Measurements from ENCODE around the gene PNPO. TPM values are rescaled to one million over a fixed set of nuclear protein-coding genes. Genes with fewer than 3 reads are reported as not detected.
A peak's percentile ranks its signal among the peaks of the same experiment; 100 is the strongest.

PNPO gene
- total and polyA plus RNA-seq, 2 of the 13 experiments (the other 11 are each of a cell fraction or from before 2014, with no cell fraction given), result 47.9 to 63.3 TPM

DNA sequence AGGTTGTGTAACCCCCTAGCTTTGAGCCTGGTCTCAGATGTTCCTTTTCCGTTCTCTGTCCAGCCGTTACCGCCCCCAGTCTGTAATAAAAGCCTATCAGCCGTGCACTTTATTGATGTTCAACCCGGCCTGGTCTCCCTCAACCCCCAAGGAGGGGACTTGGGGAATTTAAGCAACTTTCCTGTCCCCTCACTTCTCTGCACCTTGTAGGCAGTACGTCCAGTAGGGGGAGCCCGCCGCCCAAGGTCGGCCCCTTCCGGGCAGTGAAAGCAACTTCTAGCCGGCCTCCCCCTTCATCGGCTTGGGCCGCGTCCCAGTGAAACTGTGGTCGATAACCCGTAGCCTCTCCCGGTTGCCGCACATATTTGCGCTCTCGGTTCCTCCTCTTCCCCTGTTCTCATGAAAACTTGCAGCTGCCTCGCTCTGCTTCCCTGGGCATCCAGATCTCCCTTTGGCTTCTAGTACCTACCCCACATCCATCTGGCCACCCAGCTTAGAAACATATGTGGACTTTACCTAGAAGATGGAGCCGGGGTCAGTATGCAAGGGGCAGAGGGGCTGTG lies 7.9 kb downstream of the PNPO start (continued):
- TF ChIP-seq SP1 (IDR thresholded peaks at IDR 0.05), result no peak
- no peak; the same call in none of the 2 replicates for TF ChIP-seq SP1 (CRISPR knock-in tag; IDR thresholded peaks at IDR 0.05)
- TF ChIP-seq SRSF9 (IDR thresholded peaks at IDR 0.05; ENCODE audit: borderline replicate concordance, insufficient read depth, low read depth, low read length, poor library complexity, severe bottlenecking), result no peak
- TF ChIP-seq ZNF432 (CRISPR knock-in tag; IDR thresholded peaks at IDR 0.05; ENCODE audit: borderline replicate concordance), result no peak
- no peak for TF ChIP-seq MTF1 (CRISPR knock-in tag; IDR thresholded peaks at IDR 0.05)
- no peak for TF ChIP-seq HOXD1 (CRISPR knock-in tag; IDR thresholded peaks at IDR 0.05)
- TF ChIP-seq, protein P1, sequence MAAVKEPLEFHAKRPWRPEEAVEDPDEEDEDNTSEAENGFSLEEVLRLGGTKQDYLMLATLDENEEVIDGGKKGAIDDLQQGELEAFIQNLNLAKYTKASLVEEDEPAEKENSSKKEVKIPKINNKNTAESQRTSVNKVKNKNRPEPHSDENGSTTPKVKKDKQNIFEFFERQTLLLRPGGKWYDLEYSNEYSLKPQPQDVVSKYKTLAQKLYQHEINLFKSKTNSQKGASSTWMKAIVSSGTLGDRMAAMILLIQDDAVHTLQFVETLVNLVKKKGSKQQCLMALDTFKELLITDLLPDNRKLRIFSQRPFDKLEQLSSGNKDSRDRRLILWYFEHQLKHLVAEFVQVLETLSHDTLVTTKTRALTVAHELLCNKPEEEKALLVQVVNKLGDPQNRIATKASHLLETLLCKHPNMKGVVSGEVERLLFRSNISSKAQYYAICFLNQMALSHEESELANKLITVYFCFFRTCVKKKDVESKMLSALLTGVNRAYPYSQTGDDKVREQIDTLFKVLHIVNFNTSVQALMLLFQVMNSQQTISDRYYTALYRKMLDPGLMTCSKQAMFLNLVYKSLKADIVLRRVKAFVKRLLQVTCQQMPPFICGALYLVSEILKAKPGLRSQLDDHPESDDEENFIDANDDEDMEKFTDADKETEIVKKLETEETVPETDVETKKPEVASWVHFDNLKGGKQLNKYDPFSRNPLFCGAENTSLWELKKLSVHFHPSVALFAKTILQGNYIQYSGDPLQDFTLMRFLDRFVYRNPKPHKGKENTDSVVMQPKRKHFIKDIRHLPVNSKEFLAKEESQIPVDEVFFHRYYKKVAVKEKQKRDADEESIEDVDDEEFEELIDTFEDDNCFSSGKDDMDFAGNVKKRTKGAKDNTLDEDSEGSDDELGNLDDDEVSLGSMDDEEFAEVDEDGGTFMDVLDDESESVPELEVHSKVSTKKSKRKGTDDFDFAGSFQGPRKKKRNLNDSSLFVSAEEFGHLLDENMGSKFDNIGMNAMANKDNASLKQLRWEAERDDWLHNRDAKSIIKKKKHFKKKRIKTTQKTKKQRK (IDR thresholded peaks at IDR 0.05; ENCODE audit: low read length), result no peak
- TF ChIP-seq, protein P2, sequence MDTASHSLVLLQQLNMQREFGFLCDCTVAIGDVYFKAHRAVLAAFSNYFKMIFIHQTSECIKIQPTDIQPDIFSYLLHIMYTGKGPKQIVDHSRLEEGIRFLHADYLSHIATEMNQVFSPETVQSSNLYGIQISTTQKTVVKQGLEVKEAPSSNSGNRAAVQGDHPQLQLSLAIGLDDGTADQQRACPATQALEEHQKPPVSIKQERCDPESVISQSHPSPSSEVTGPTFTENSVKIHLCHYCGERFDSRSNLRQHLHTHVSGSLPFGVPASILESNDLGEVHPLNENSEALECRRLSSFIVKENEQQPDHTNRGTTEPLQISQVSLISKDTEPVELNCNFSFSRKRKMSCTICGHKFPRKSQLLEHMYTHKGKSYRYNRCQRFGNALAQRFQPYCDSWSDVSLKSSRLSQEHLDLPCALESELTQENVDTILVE (CRISPR knock-in tag; IDR thresholded peaks at IDR 0.05), result 0 out of 2 replicates have a peak, but pooled peaks have one; percentile 37
- TF ChIP-seq ZNF530 (CRISPR knock-in tag; IDR thresholded peaks at IDR 0.05; ENCODE audit: low read depth), result no peak
- no peak for TF ChIP-seq ZFAT (CRISPR knock-in tag; conservative IDR thresholded peaks at IDR 0.05)
- 0 out of 2 replicates have a peak, but pooled peaks have one; percentile 62 for TF ChIP-seq SMAD9 (CRISPR knock-in tag; IDR thresholded peaks at IDR 0.05)
- TF ChIP-seq, protein P3, sequence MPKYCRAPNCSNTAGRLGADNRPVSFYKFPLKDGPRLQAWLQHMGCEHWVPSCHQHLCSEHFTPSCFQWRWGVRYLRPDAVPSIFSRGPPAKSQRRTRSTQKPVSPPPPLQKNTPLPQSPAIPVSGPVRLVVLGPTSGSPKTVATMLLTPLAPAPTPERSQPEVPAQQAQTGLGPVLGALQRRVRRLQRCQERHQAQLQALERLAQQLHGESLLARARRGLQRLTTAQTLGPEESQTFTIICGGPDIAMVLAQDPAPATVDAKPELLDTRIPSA (CRISPR knock-in tag; IDR thresholded peaks at IDR 0.05; ENCODE audit: borderline replicate concordance), result no peak
- TF ChIP-seq MEIS1 (CRISPR knock-in tag; IDR thresholded peaks at IDR 0.05; ENCODE audit: borderline replicate concordance), result no peak
- TF ChIP-seq ZNF776 (CRISPR knock-in tag; IDR thresholded peaks at IDR 0.05), result no peak
- TF ChIP-seq ZNF557 (CRISPR knock-in tag; IDR thresholded peaks at IDR 0.05), result no peak
- TF ChIP-seq, protein P4, sequence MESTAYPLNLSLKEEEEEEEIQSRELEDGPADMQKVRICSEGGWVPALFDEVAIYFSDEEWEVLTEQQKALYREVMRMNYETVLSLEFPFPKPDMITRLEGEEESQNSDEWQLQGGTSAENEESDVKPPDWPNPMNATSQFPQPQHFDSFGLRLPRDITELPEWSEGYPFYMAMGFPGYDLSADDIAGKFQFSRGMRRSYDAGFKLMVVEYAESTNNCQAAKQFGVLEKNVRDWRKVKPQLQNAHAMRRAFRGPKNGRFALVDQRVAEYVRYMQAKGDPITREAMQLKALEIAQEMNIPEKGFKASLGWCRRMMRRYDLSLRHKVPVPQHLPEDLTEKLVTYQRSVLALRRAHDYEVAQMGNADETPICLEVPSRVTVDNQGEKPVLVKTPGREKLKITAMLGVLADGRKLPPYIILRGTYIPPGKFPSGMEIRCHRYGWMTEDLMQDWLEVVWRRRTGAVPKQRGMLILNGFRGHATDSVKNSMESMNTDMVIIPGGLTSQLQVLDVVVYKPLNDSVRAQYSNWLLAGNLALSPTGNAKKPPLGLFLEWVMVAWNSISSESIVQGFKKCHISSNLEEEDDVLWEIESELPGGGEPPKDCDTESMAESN (CRISPR knock-in tag; conservative IDR thresholded peaks at IDR 0.05), result peak; percentile 71
- TF ChIP-seq NFYC (CRISPR knock-in tag; IDR thresholded peaks at IDR 0.05), result no peak; the same call in 1 of the 2 replicates
- TF ChIP-seq ZNF251 (CRISPR knock-in tag; IDR thresholded peaks at IDR 0.05), result no peak
- no peak for TF ChIP-seq ZSCAN21 (CRISPR knock-in tag; IDR thresholded peaks at IDR 0.05; ENCODE audit: borderline replicate concordance)
- no peak for TF ChIP-seq ZNF10 (CRISPR knock-in tag; IDR thresholded peaks at IDR 0.05; ENCODE audit: borderline replicate concordance, low read depth)
- peak; percentile 75; the same call in 1 of the 2 replicates for TF ChIP-seq ZFX (CRISPR knock-in tag; IDR thresholded peaks at IDR 0.05; ENCODE audit: low read depth)
- no peak for TF ChIP-seq MTA3 (CRISPR knock-in tag; IDR thresholded peaks at IDR 0.05)
- TF ChIP-seq STAG1 (CRISPR knock-in tag; IDR thresholded peaks at IDR 0.05), result peak; percentile 86
- TF ChIP-seq SALL2 (CRISPR knock-in tag; IDR thresholded peaks at IDR 0.05), result no peak
- TF ChIP-seq FIP1L1 (IDR thresholded peaks at IDR 0.05; ENCODE audit: borderline replicate concordance, insufficient read depth, low read depth, low read length), result 0 out of 2 replicates have a peak, but pooled peaks have one; percentile 74
